H1 (cell line): ENCODE data around the gene C20orf144. TPM values are rescaled to one million over a fixed set of nuclear protein-coding genes. Genes with fewer than 3 reads are reported as not detected.

Experiments
- CTCF ChIA-PET: fragments of 300-600 bp; sonication (Branson Sonifier 250); formaldehyde crosslinking; loops from one replicate; lab custom pipeline; 2021; ENCODE audit not compliant: partially characterized antibody; lab: Charles Lee
- POLR2A ChIA-PET: fragments of 300-600 bp; sonication (Branson Sonifier 250); formaldehyde crosslinking; loops from one replicate; lab custom pipeline; 2021; ENCODE audit warnings: inconsistent platforms; ENCODE audit not compliant: partially characterized antibody; lab: Charles Lee
- DNase-seq, 2 experiments: peaks; one replicate each; pipeline versions ENCODE4 v3.0.0 to v3.0.0-alpha.2; 2010 to 2022; ENCODE audit warnings: low spot score in 2 of 2, low read depth in 1 of 2, mixed read lengths in 1 of 2
- FAIRE-seq: peaks from 2 replicates; lab custom pipeline; 2011; peaks lifted over from hg19 to GRCh38; lab: Jason Lieb, UNC
- H2AFZ ChIP-seq: 2 replicates; pipeline ENCODE4 v1.8.1; 2012; ENCODE audit warnings: low read length, inconsistent platforms
- H2AK5ac ChIP-seq: 2 replicates; pipeline ENCODE4 v1.6.1; 2013; ENCODE audit warnings: low read depth, low read length
- H2BK120ac ChIP-seq: replicated peaks from 2 replicates; pipeline ENCODE3; 2013; ENCODE audit warnings: low read depth, low read length, inconsistent platforms
- H2BK12ac ChIP-seq: 2 replicates; pipeline ENCODE4 v1.6.1; 2013; ENCODE audit warnings: low read depth, low read length
- H2BK15ac ChIP-seq: 2 replicates; pipeline ENCODE4 v1.6.1; 2013; ENCODE audit warnings: low read length
- H2BK20ac ChIP-seq: 2 replicates; pipeline ENCODE4 v1.6.1; 2013; ENCODE audit warnings: low read length
- H2BK5ac ChIP-seq: 2 replicates; pipeline ENCODE4 v1.6.1; 2013; ENCODE audit warnings: low read depth, low read length
- H3K14ac ChIP-seq: 2 replicates; pipeline ENCODE4 v1.6.1; 2013; ENCODE audit warnings: inconsistent platforms; ENCODE audit not compliant: insufficient read length
- H3K18ac ChIP-seq: 2 replicates; pipeline ENCODE4 v1.6.1; 2013; ENCODE audit warnings: low read length; ENCODE audit errors: extremely low read depth
- H3K23ac ChIP-seq: 2 replicates; pipeline ENCODE4 v1.6.1; 2013; ENCODE audit warnings: inconsistent platforms; ENCODE audit not compliant: insufficient read length
- H3K23me2 ChIP-seq: 2 replicates; pipeline ENCODE4 v1.6.1; 2013; ENCODE audit warnings: low read depth, low read length
- H3K27ac ChIP-seq: 2 replicates; pipeline ENCODE4 v1.6.1; 2011; ENCODE audit warnings: low read depth, low read length, inconsistent platforms
- H3K27me3 ChIP-seq, 4 experiments: replicated peaks in 1 of 4; 1 replicate in 1 of 4; 2 replicates in 3 of 4; pipeline versions ENCODE4 v1.6.1 to v1.8.1; 2011 to 2013; ENCODE audit warnings: low read length in 3 of 4, mild to moderate bottlenecking in 3 of 4, inconsistent platforms in 2 of 4, mixed read lengths in 2 of 4, moderate library complexity in 1 of 4; ENCODE audit not compliant: control insufficient read depth in 3 of 4, insufficient read depth in 3 of 4; ENCODE audit errors: extremely low read depth in 1 of 4
- H3K36me3 ChIP-seq, 4 experiments: 2 replicates each; pipeline versions ENCODE4 v1.6.1 to v1.8.1; 2011 to 2013; ENCODE audit warnings: mild to moderate bottlenecking in 4 of 4, low read length in 3 of 4, moderate library complexity in 2 of 4, control low read depth in 1 of 4, inconsistent platforms in 1 of 4; ENCODE audit not compliant: insufficient read depth in 4 of 4, control insufficient read depth in 2 of 4
- H3K4ac ChIP-seq: replicated peaks from 2 replicates; pipeline ENCODE3; 2013; ENCODE audit warnings: low read length, low read depth, mixed read lengths, inconsistent platforms; ENCODE audit not compliant: insufficient read length
- H3K4me1 ChIP-seq, 4 experiments: replicated peaks in 1 of 4; 1 replicate in 1 of 4; 2 replicates in 3 of 4; pipeline versions ENCODE4 v1.6.1 to v1.8.1; 2011 to 2013; ENCODE audit warnings: low read length in 3 of 4, inconsistent platforms in 2 of 4, mixed read lengths in 1 of 4; ENCODE audit not compliant: insufficient read depth in 4 of 4, control insufficient read depth in 3 of 4
- H3K4me2 ChIP-seq, 2 experiments: 2 replicates each; pipeline versions ENCODE4 v1.6.1 to v1.8.1; 2011 to 2013; ENCODE audit warnings: low read depth in 2 of 2, low read length in 2 of 2, control low read depth in 1 of 2, inconsistent platforms in 1 of 2, mild to moderate bottlenecking in 1 of 2; ENCODE audit not compliant: insufficient read depth in 1 of 2
- H3K4me3 ChIP-seq, 4 experiments: fragments of 200-600, 300-600 bp in 1 of 4; sonication (generic), shearing (Covaris generic), sonication (Bioruptor Twin) in 1 of 4; 2 replicates each; pipeline versions ENCODE4 v1.5.1 to v1.8.1; 2011 to 2016; ENCODE audit warnings: low read length in 4 of 4, low read depth in 3 of 4, control low read depth in 2 of 4, inconsistent platforms in 2 of 4, mild to moderate bottlenecking in 2 of 4, mixed read lengths in 1 of 4, moderate library complexity in 1 of 4; ENCODE audit not compliant: insufficient read depth in 2 of 4; ENCODE audit errors: extremely low read depth in 1 of 4
- H3K56ac ChIP-seq: replicated peaks from 2 replicates; pipeline ENCODE3; 2013; ENCODE audit warnings: low read depth, mild to moderate bottlenecking, mixed read lengths, low read length, inconsistent platforms; ENCODE audit not compliant: insufficient read length
- H3K79me1 ChIP-seq: 2 replicates; pipeline ENCODE4 v1.6.1; 2013; ENCODE audit warnings: low read depth, low read length, control low read depth
- H3K79me2 ChIP-seq, 2 experiments: 2 replicates each; pipeline versions ENCODE4 v1.6.1 to v1.8.1; 2012 to 2013; ENCODE audit warnings: low read length in 2 of 2, mild to moderate bottlenecking in 2 of 2, inconsistent platforms in 1 of 2; ENCODE audit not compliant: insufficient read depth in 2 of 2, control insufficient read depth in 1 of 2
- H3K9ac ChIP-seq, 4 experiments: replicated peaks in 1 of 4; 1 replicate in 1 of 4; 2 replicates in 3 of 4; pipeline versions ENCODE4 v1.6.1 to v1.8.1; 2011 to 2013; ENCODE audit warnings: low read depth in 3 of 4, low read length in 3 of 4, control low read depth in 2 of 4, mild to moderate bottlenecking in 2 of 4, moderate library complexity in 2 of 4, inconsistent platforms in 1 of 4; ENCODE audit errors: extremely low read depth in 1 of 4
- H3K9me3 ChIP-seq, 2 experiments: 2 replicates each; pipeline versions ENCODE4 v1.6.1 to v1.8.1; 2012 to 2013; ENCODE audit warnings: mild to moderate bottlenecking in 2 of 2, moderate library complexity in 2 of 2, control low read depth in 1 of 2, inconsistent platforms in 1 of 2, low read depth in 1 of 2, low read length in 1 of 2, mixed read lengths in 1 of 2; ENCODE audit not compliant: insufficient read depth in 2 of 2
- H4K20me1 ChIP-seq, 2 experiments: replicated peaks in 1 of 2; 2 replicates each; pipeline versions ENCODE3 to v1.8.1; 2011 to 2013; ENCODE audit warnings: inconsistent platforms in 2 of 2, low read length in 2 of 2, mild to moderate bottlenecking in 1 of 2; ENCODE audit not compliant: insufficient read depth in 2 of 2, control insufficient read depth in 1 of 2
- H4K5ac ChIP-seq: 2 replicates; pipeline ENCODE4 v1.6.1; 2013; ENCODE audit warnings: low read length, low read depth, mixed read lengths, inconsistent platforms; ENCODE audit not compliant: insufficient read length
- H4K8ac ChIP-seq: 2 replicates; pipeline ENCODE4 v1.8.0; 2013; ENCODE audit warnings: mild to moderate bottlenecking, moderate library complexity, low read length, inconsistent platforms; ENCODE audit not compliant: insufficient read depth; ENCODE audit errors: extremely low read depth
- H4K91ac ChIP-seq: replicated peaks from 2 replicates; pipeline ENCODE3; 2013; ENCODE audit warnings: low read length, mixed read lengths, inconsistent platforms; ENCODE audit not compliant: insufficient read length
- BACH1 ChIP-seq: IDR thresholded peaks from 2 replicates; pipeline ENCODE4 v1.6.1; 2012; ENCODE audit warnings: low read length, improper control_type of control experiment
- BCL11A ChIP-seq, 2 experiments: IDR thresholded peaks; one replicate each; pipeline ENCODE4 v1.6.1; 2011; ENCODE audit warnings: low read depth in 2 of 2, low read length in 2 of 2, mild to moderate bottlenecking in 2 of 2
- BRCA1 ChIP-seq: IDR thresholded peaks from 2 replicates; pipeline ENCODE4 v1.6.1; 2012; ENCODE audit warnings: low read depth, low read length, improper control_type of control experiment
- CEBPB ChIP-seq: IDR thresholded peaks from 2 replicates; pipeline ENCODE4 v1.6.1; 2012; ENCODE audit warnings: low read depth, low read length
- CHD1 ChIP-seq: IDR thresholded peaks from 2 replicates; pipeline ENCODE4 v1.6.1; 2012; ENCODE audit warnings: low read depth, low read length, improper control_type of control experiment
- CHD2 ChIP-seq: IDR thresholded peaks from 2 replicates; pipeline ENCODE4 v1.6.1; 2012; ENCODE audit warnings: low read length, improper control_type of control experiment
- FOSL1 ChIP-seq: IDR thresholded peaks from 2 replicates; pipeline ENCODE4 v1.6.1; 2011; ENCODE audit warnings: mild to moderate bottlenecking, low read depth, low read length, moderate library complexity; ENCODE audit not compliant: insufficient read depth
- GTF2F1 ChIP-seq: IDR thresholded peaks from 2 replicates; pipeline ENCODE4 v1.6.1; 2012; ENCODE audit warnings: low read depth, low read length, improper control_type of control experiment, borderline replicate concordance
- KDM5A ChIP-seq: fragments of 200-600 bp; IDR thresholded peaks from 2 replicates; pipeline ENCODE4 v1.7.1; 2012; ENCODE audit warnings: mild to moderate bottlenecking, low read length, inconsistent platforms, mixed read lengths
- POLR2A ChIP-seq, 2 experiments: IDR thresholded peaks; 1 replicate in 1 of 2; 2 replicates in 1 of 2; pipeline ENCODE4 v1.6.1; 2011; ENCODE audit warnings: low read depth in 2 of 2, low read length in 2 of 2, mild to moderate bottlenecking in 2 of 2; ENCODE audit errors: control extremely low read depth in 1 of 2
- RFX5 ChIP-seq: IDR thresholded peaks from 2 replicates; pipeline ENCODE4 v1.6.1; 2011; ENCODE audit warnings: low read depth, low read length, improper control_type of control experiment, borderline replicate concordance
- TBP ChIP-seq: IDR thresholded peaks from 2 replicates; pipeline ENCODE4 v1.6.1; 2011; ENCODE audit warnings: low read depth, low read length, improper control_type of control experiment
- TEAD4 ChIP-seq: IDR thresholded peaks from 2 replicates; pipeline ENCODE4 v1.6.1; 2012; ENCODE audit warnings: low read depth, low read length, inconsistent platforms, mixed read lengths
- WGBS, 2 experiments: shearing (Covaris generic) in 1 of 2; methylation state at CpG; one replicate each; pipeline versions ENCODE4 v1.1.6 to v1.1.7; 2013 to 2015; ENCODE audit warnings: low lambda C conversion rate in 2 of 2, mixed read lengths in 2 of 2, inconsistent platforms in 1 of 2, low coverage in 1 of 2, missing lambda C conversion rate in 1 of 2; ENCODE audit not compliant: insufficient replicate concordance in 2 of 2, insufficient coverage in 1 of 2, insufficient read length in 1 of 2; ENCODE audit errors: extremely low coverage in 1 of 2, missing lambda C conversion rate in 1 of 2; 5-methylcytosine and 5-hydroxymethylcytosine counted together
- long read RNA-seq, 2 experiments: library from RNA in 1 of 2; library from capped mRNA in 1 of 2; stranded (forward); transcript quantifications; one replicate each; pipeline ENCODE4 v2.0.0, GENCODE V29; 2021; ENCODE audit warnings: inconsistent platforms in 1 of 2
- polyA minus RNA-seq, 3 experiments: library from RNA; depleted of rRNA, polyadenylated mRNA; stranded (reverse); fragments of >200 nt; gene quantifications; 1 replicate in 2 of 3; 2 replicates in 1 of 3; pipeline ENCODE4 v1.2.3, GENCODE V29; 2011
- polyA plus RNA-seq, 7 experiments: library from polyadenylated mRNA; depleted of rRNA in 3 of 7; stranded (reverse) in 5 of 7; unstranded in 2 of 7; fragments of >200 nt in 5 of 7; fragments of 200-250 nt in 2 of 7; gene quantifications; 1 replicate in 5 of 7; 2 replicates in 1 of 7; 4 replicates in 1 of 7; pipeline versions ENCODE4 v1.2.1 to v1.2.3, GENCODE V29; 2011 to 2013; ENCODE audit warnings: missing spikeins in 2 of 7, mixed read lengths in 2 of 7
- total RNA-seq: library from RNA; stranded (reverse); fragmentation: NEBNext Ultra II Directional; extraction: Animal tissue kit (Norgen Biotek cat#: 25700); gene quantifications from 2 replicates; pipeline ENCODE4 v1.2.1, GENCODE V29; 2021

C20orf144 gene
- total RNA-seq (0.23 and 0.24 TPM in 2 replicates), polyA plus RNA-seq (2011; rRNA removed) (0.21 and 0.24 TPM in 2 replicates), polyA minus RNA-seq (2011; rRNA and poly(A)+ RNA removed) (0.27 and 0.79 TPM in 2 replicates)
- polyA plus RNA-seq (2011; cell fraction: cytosol; rRNA removed): 0.23 TPM
- 0.27 TPM for polyA plus RNA-seq (2011; cell fraction: nucleus; rRNA removed)
- polyA plus RNA-seq (2012, experiment 1 of 2): 0.27 to 0.36 TPM (median 0.33 TPM) in 4 replicates
- 0.13 TPM for polyA plus RNA-seq (2012, experiment 2 of 2)
- polyA plus RNA-seq (2013, experiment 1 of 2): 0.12 TPM
- polyA plus RNA-seq (2013, experiment 2 of 2): 0.07 TPM
- not detected for polyA minus RNA-seq (2011; cell fraction: cytosol; rRNA and poly(A)+ RNA removed)
- polyA minus RNA-seq (2011; cell fraction: nucleus; rRNA and poly(A)+ RNA removed): 1.7 TPM
- long read RNA-seq, experiment 1: 0 reads
- long read RNA-seq, experiment 2, partial matches to known transcripts: 0 of 1 reads
- long read RNA-seq, experiment 2, other reads (novel, unspliced or antisense): 0 of 1 reads

GRCh38 chr20:33662172-33662571, at the start of gene C20orf144:
C20orf144 (plus strand) TSS chr20:33662327; CDS start chr20:33662346, 19 bp downstream.
- CTCF ChIA-PET: interaction anchor here (3.9 kb wide), 1 partner anchor 9 kb away, joined by 22 read pairs; no protein-coding TSS in a partner anchor
- no peak within 1 kb of the TSS for H2BK120ac ChIP-seq
- TF ChIP-seq BACH1 (no peak), TBP (no peak), CHD1 (no peak), KDM5A (no peak), CEBPB (no peak), FOSL1 (no peak), BRCA1 (no peak), GTF2F1 (no peak), POLR2A (IDR thresholded peaks at IDR 0.05; ENCODE audit: control extremely low read depth in 1 of 2, low read depth in 2 of 2, low read length in 2 of 2) (no peak), BCL11A (IDR thresholded peaks at IDR 0.05; ENCODE audit: low read depth in 2 of 2, low read length in 2 of 2) (no peak), TEAD4 (no peak), CHD2 (no peak), RFX5 (no peak)

More at GRCh38 chr20:33662172-33662571, at the start of gene C20orf144:
- peaks cover 0 to 14% (median 0%) of the 10 kb centered on the region in 4 experiments; a peak in 2 of 8 replicates for H3K36me3 ChIP-seq
- DNase-seq (no peak), FAIRE-seq (no peak)
- no peak within 1 kb of the TSS for H3K18ac ChIP-seq
- no peak within 1 kb of the TSS for H2BK20ac ChIP-seq
- H3K79me2 ChIP-seq: no peaks in the 10 kb centered on the region
- H3K14ac ChIP-seq: no peak within 1 kb of the TSS
- no peak within 1 kb of the TSS for H2BK12ac ChIP-seq
- WGBS, 2 experiments: 93% methylated on average over 7 of the region's 10 CpGs; no CpG with 5 or more reads in 1 of the 2 experiments
- no peak within 1 kb of the TSS for H3K56ac ChIP-seq
- H3K23me2 ChIP-seq: peaks cover 19% of the 10 kb centered on the region; the same call in 1 of the 2 replicates
- H3K9ac ChIP-seq: peak within 1 kb of the TSS; percentile 8 to 73 (median 40)
- H3K79me1 ChIP-seq: no peaks in the 10 kb centered on the region
- H3K27me3 ChIP-seq: peaks cover 0 to 3% (median 0%) of the 10 kb centered on the region in 4 experiments; a peak in 3 of 7 replicates
- peak within 1 kb of the TSS; percentile 34; the same call in 1 of the 2 replicates for H3K27ac ChIP-seq
- H3K4me1 ChIP-seq: peaks cover 0 to 12% (median 8%) of the 10 kb centered on the region in 4 experiments; a peak in 4 of 7 replicates
- no peak within 1 kb of the TSS for H4K91ac ChIP-seq
- H3K4ac ChIP-seq: no peak within 1 kb of the TSS
- peak within 1 kb of the TSS; percentile 67 to 94 for H3K4me2 ChIP-seq
- H2AK5ac ChIP-seq: no peak within 1 kb of the TSS
- H4K20me1 ChIP-seq: peaks cover 0 to 8% of the 10 kb centered on the region in 2 experiments
- H3K9me3 ChIP-seq: no peaks in the 10 kb centered on the region
- no peak within 1 kb of the TSS for H4K5ac ChIP-seq
- H3K4me3 ChIP-seq: peak within 1 kb of the TSS; percentile 56 to 93 (median 82)
- no peak within 1 kb of the TSS for H4K8ac ChIP-seq
- no peak within 1 kb of the TSS for H3K23ac ChIP-seq
- no peak within 1 kb of the TSS for H2BK5ac ChIP-seq
- POLR2A ChIA-PET: interaction anchor here (1.1 to 17.9 kb wide), 3 partner anchors 8 to 17 kb away, joined by 3 to 245 read pairs (median 3); partner anchors contain the start of gene NECAB3
- H2AFZ ChIP-seq: no peak within 1 kb of the TSS
- no peak within 1 kb of the TSS for H2BK15ac ChIP-seq
